ENCODE results near the gene PABPN1L.

PABPN1L gene

GRCh38 chr16:88814144-88814502 lies 52.3 kb downstream of the PABPN1L start:
- WGBS (ENCODE audit: extremely low coverage, insufficient coverage, low lambda C conversion rate): no CpG with 5 or more reads among the region's 13 CpGs
- Histone ChIP-seq H3K9ac (ENCODE audit: low read length) (no peak overlapping the region), H3K4me2 (ENCODE audit: low read length) (no peak overlapping the region)

More at GRCh38 chr16:88814144-88814502, 52.3 kb downstream of the PABPN1L start:
- no peak overlapping the region for H2BK15ac ChIP-seq (replicated peaks; ENCODE audit: low read depth)
- no peaks in the 10 kb centered on the region for H3K4me1 ChIP-seq (ENCODE audit: control insufficient read depth, low read depth, low read length)
- H2BK120ac ChIP-seq (ENCODE audit: low read depth, low read length): no peak overlapping the region
- H3K79me2 ChIP-seq (ENCODE audit: control insufficient read depth, insufficient read depth, low read length): peaks cover 19% of the 10 kb centered on the region
- no peak overlapping the region for H3K23ac ChIP-seq (ENCODE audit: low read length)
- no peak overlapping the region for H3K56ac ChIP-seq (ENCODE audit: low read length)
- no peak overlapping the region for H4K8ac ChIP-seq (ENCODE audit: low read depth, low read length)
- H3K4me3 ChIP-seq (ENCODE audit: low read length): no peak overlapping the region
- no peak overlapping the region for H3K18ac ChIP-seq (ENCODE audit: low read length)
- H4K5ac ChIP-seq (ENCODE audit: low read length): no peak overlapping the region
- no peak overlapping the region for H3K27ac ChIP-seq (ENCODE audit: low read depth, low read length)
- peaks cover 2% of the 10 kb centered on the region for H3K36me3 ChIP-seq (ENCODE audit: control insufficient read depth, insufficient read depth, low read length)
- DNase-seq: no peak
- H3K4ac ChIP-seq (ENCODE audit: low read depth, low read length): no peak overlapping the region
- H2AK5ac ChIP-seq (ENCODE audit: low read length): no peak overlapping the region
- H2BK5ac ChIP-seq (ENCODE audit: low read length): no peak overlapping the region
- no peaks in the 10 kb centered on the region for H3K27me3 ChIP-seq (ENCODE audit: insufficient read depth, low read length, poor library complexity)
- H3K79me1 ChIP-seq (ENCODE audit: low read length): peaks cover 5% of the 10 kb centered on the region

All from mesendoderm (in vitro differentiated cells).